Cardiac muscle cell (in vitro differentiated cells and primary cell): ENCODE data around the gene WDR86. TPM values are rescaled to one million over a fixed set of nuclear protein-coding genes. Genes with fewer than 3 reads are reported as not detected.

Experiments used
- DNase-seq, 2 donors: peaks; one replicate each; pipeline versions ENCODE4 v3.0.0 to v3.0.0-alpha.2; 2010 to 2017; ENCODE audit warnings: low read depth in 1 of 2, low spot score in 1 of 2
- H3K27ac ChIP-seq: fragments of 200-600 bp; sonication (generic); 2 replicates; pipeline ENCODE4 v1.5.1; 2016
- H3K27me3 ChIP-seq: fragments of 200-600 bp; sonication (generic); 2 replicates; pipeline ENCODE4 v1.6.0; 2016; ENCODE audit warnings: control low read depth
- H3K36me3 ChIP-seq: fragments of 200-600 bp; sonication (generic); 2 replicates; pipeline ENCODE4 v1.5.1; 2016; ENCODE audit warnings: control low read depth
- H3K4me1 ChIP-seq: fragments of 200-600 bp; sonication (generic); 2 replicates; pipeline ENCODE4 v1.8.1; 2017; ENCODE audit warnings: low read depth, mild to moderate bottlenecking, mixed run types
- H3K4me3 ChIP-seq: fragments of 200-600 bp; sonication (generic); 2 replicates; pipeline ENCODE4 v1.5.1; 2016; ENCODE audit warnings: mild to moderate bottlenecking
- H3K9me3 ChIP-seq: fragments of 200-600 bp; sonication (generic); 2 replicates; pipeline ENCODE4 v1.5.1; 2017; ENCODE audit warnings: low read depth, mild to moderate bottlenecking, control low read depth
- CTCF ChIP-seq: IDR thresholded peaks from 2 replicates; pipeline ENCODE4 v1.5.1; 2012; ENCODE audit warnings: low read depth, mild to moderate bottlenecking, low read length
- polyA plus RNA-seq: library from polyadenylated mRNA; unstranded; fragments of >200 nt; fragmentation: Nextera tagmentation; extraction: Ambion mirVana; gene quantifications from 2 replicates; pipeline ENCODE4 v1.2.1, GENCODE V29; 2016
- total RNA-seq: library from RNA; depleted of rRNA; stranded (reverse); fragments of >200 nt; gene quantifications from 2 replicates; pipeline ENCODE4 v1.2.3, GENCODE V29; 2016

WDR86 gene, protein sequence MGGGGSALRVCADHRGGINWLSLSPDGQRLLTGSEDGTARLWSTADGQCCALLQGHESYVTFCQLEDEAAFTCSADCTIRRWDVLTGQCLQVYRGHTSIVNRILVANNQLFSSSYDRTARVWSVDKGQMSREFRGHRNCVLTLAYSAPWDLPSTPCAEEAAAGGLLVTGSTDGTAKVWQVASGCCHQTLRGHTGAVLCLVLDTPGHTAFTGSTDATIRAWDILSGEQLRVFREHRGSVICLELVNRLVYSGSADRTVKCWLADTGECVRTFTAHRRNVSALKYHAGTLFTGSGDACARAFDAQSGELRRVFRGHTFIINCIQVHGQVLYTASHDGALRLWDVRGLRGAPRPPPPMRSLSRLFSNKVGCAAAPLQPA
- total RNA-seq (71.8 and 130 TPM in 2 replicates), polyA plus RNA-seq (58.8 and 87.0 TPM in 2 replicates)

- Histone ChIP-seq H3K36me3 (no peaks in the 10 kb centered on the region), H3K27me3 (no peaks in the 10 kb centered on the region), H3K4me3 (peak within 1 kb of the TSS; percentile 62), H3K9me3 (no peaks in the 10 kb centered on the region), H3K4me1 (peaks cover 4% of the 10 kb centered on the region), H3K27ac (peak within 1 kb of the TSS; percentile 80)
- peak; percentile 65 to 77 for DNase-seq
- no peak for TF ChIP-seq CTCF
Measured at GRCh38 chr7:151409667-151410404, at the start of gene WDR86. Gene WDR86 (minus strand): TSS chr7:151410038. CDS start chr7:151409589, 449 bp downstream.

- Histone ChIP-seq H3K36me3 (no peaks in the 10 kb centered on the region), H3K9me3 (no peaks in the 10 kb centered on the region), H3K4me3 (no peak overlapping the region), H3K27me3 (no peaks in the 10 kb centered on the region), H3K27ac (no peak overlapping the region), H3K4me1 (peaks cover 14% of the 10 kb centered on the region)
- no peak for TF ChIP-seq CTCF
- DNase-seq: no peak
Measured at GRCh38 chr7:151457534-151457933, 47.7 kb upstream of the WDR86 start.

- no peak for DNase-seq
- Histone ChIP-seq H3K36me3 (no peaks in the 10 kb centered on the region), H3K9me3 (no peaks in the 10 kb centered on the region), H3K27ac (no peak overlapping the region), H3K27me3 (no peaks in the 10 kb centered on the region), H3K4me3 (no peak overlapping the region), H3K4me1 (peaks cover 14% of the 10 kb centered on the region)
- TF ChIP-seq CTCF: no peak
Measured at GRCh38 chr7:151456782-151457181, 46.9 kb upstream of the WDR86 start.

- no peaks in the 10 kb centered on the region for H3K9me3 ChIP-seq
- H3K36me3 ChIP-seq: no peaks in the 10 kb centered on the region
- H3K4me3 ChIP-seq: no peak overlapping the region
- H3K4me1 ChIP-seq: peaks cover 14% of the 10 kb centered on the region
- H3K27ac ChIP-seq: no peak overlapping the region
- DNase-seq: no peak
- H3K27me3 ChIP-seq: no peaks in the 10 kb centered on the region
- no peak for TF ChIP-seq CTCF
Measured at GRCh38 chr7:151456276-151456675, 46.4 kb upstream of the WDR86 start.

DNA sequence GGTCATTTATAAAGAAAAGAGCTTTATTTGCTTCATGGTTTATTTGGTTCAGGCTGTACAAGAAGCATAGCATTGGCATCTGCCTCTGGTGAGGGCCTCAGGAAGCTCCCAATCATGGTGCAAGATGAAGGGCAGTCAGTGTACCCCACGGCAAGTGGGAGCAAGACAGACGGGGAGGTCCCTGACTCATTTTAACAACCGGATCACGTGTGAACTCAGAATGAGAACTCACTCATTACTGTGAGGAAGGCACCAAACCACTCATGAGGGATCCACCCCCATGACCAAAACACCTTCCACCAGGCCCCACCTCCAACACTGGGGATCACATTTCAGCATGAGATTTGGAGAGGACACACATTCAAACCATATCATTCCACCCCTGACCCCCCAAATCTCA is 45.9 kb upstream of the WDR86 start:
- no peak for TF ChIP-seq CTCF
- Histone ChIP-seq H3K4me3 (no peak overlapping the region), H3K4me1 (peaks cover 14% of the 10 kb centered on the region), H3K27ac (no peak overlapping the region), H3K9me3 (no peaks in the 10 kb centered on the region), H3K36me3 (no peaks in the 10 kb centered on the region), H3K27me3 (no peaks in the 10 kb centered on the region)
- no peak for DNase-seq
